ENCODE data around the gene DOK6. TPM values are rescaled to one million over a fixed set of nuclear protein-coding genes. Genes with fewer than 3 reads are reported as not detected.

Gene DOK6
- total and polyA plus RNA-seq, 2 of the 13 experiments (the other 11 are each of a cell fraction or from before 2014, with no cell fraction given): 17.0 to 17.2 TPM

DNA sequence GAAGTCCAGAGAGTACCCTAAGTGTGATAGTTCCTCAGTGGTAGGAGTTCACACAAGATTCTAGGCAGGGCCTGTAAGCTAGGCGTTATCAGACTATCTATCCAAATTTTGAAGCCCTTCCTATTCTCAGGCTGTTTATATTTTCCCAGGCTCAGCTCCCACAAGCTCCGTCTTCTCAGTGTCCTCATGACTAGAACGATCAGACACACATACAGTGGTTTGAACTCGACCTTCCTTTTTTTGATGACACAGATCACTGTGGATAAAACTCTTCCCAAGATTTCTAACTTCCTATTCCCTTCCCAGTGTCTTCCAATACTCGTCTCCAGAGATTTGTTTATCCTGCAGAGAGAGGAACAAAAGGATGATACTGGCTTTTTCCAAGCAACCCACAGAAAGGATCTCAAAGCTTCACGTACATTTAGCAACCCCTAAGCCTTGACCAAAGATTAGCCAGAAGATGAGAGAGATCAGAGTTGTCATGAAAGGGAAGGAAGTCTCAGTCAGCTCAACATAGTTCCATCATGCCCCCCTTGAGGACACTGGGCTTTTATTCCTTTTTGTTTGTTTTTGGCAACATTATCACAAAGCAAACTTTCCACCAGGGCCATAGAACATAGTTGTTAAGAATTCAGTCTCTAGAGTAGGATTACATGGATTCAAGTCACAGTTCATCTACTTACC lies 42.3 kb upstream of the DOK6 start (continued):
- TF ChIP-seq, protein P1, sequence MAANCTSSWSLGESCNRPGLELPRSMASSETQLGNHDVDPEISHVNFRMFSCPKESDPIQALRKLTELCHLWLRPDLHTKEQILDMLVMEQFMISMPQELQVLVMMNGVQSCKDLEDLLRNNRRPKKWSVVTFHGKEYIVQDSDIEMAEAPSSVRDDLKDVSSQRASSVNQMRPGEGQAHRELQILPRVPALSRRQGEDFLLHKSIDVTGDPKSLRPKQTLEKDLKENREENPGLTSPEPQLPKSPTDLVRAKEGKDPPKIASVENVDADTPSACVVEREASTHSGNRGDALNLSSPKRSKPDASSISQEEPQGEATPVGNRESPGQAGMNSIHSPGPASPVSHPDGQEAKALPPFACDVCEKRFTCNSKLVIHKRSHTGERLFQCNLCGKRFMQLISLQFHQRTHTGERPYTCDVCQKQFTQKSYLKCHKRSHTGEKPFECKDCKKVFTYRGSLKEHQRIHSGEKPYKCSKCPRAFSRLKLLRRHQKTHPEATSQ (CRISPR knock-in tag; IDR thresholded peaks at IDR 0.05; ENCODE audit: borderline replicate concordance): peak; percentile 89; the same call in 1 of the 2 replicates
- TF ChIP-seq ZHX1 (CRISPR knock-in tag; IDR thresholded peaks at IDR 0.05; ENCODE audit: low read depth) (no peak), PRDM15 (CRISPR knock-in tag; IDR thresholded peaks at IDR 0.05) (no peak), ZNF432 (CRISPR knock-in tag; IDR thresholded peaks at IDR 0.05; ENCODE audit: borderline replicate concordance) (no peak), SNAPC2 (CRISPR knock-in tag; IDR thresholded peaks at IDR 0.05) (0 out of 2 replicates have a peak, but pooled peaks have one; percentile 45), SYNCRIP (IDR thresholded peaks at IDR 0.05; ENCODE audit: insufficient read depth, low read depth, low read length) (no peak), TRAFD1 (CRISPR knock-in tag; IDR thresholded peaks at IDR 0.05; ENCODE audit: borderline replicate concordance) (no peak), MYNN (CRISPR knock-in tag; IDR thresholded peaks at IDR 0.05; ENCODE audit: low read depth) (no peak), IRF9 (CRISPR knock-in tag; IDR thresholded peaks at IDR 0.05; ENCODE audit: borderline replicate concordance) (no peak), ATF6 (CRISPR knock-in tag; conservative IDR thresholded peaks at IDR 0.05) (no peak), GFI1 (CRISPR knock-in tag; IDR thresholded peaks at IDR 0.05; ENCODE audit: borderline replicate concordance) (peak; percentile 91), HIVEP1 (CRISPR knock-in tag; IDR thresholded peaks at IDR 0.05) (no peak), NCOR1 (IDR thresholded peaks at IDR 0.05; ENCODE audit: borderline replicate concordance, low read length) (no peak; the same call in 1 of the 2 replicates), CBX2 (IDR thresholded peaks at IDR 0.05; ENCODE audit: low read depth, low read length) (no peak), CBX2 (CRISPR knock-in tag; IDR thresholded peaks at IDR 0.05; ENCODE audit: low read depth) (no peak)
